Activated T-cell treated with anti-CD3 and anti-CD28 coated beads, Interleukin-2, amount 50 U/mL, for 4 hours (primary cell): Measurements from ENCODE around the gene HEY2. TPM values are rescaled to one million over a fixed set of nuclear protein-coding genes. Genes with fewer than 3 reads are reported as not detected.
A peak's percentile ranks its signal among the peaks of the same experiment; 100 is the strongest.
"Not testable (repeated sequence)": the region's sequence is repeated elsewhere in the genome, so short reads cannot be mapped to it uniquely, and the experiment has no call there.

Source experiments
- ATAC-seq, 2 donors: fragments of 200-7000 bp; cut with Tn5 transposase; one replicate each; pipeline ENCODE4 v1.10.0; 2021
- DNase-seq: peaks from one replicate; pipeline ENCODE4 v3.0.0-alpha.2; 2020
- H3K27me3 Mint-ChIP-seq: one replicate; pipeline ENCODE4 v1.8.0; 2021; ENCODE audit warnings: low read depth, mixed read lengths
- H3K36me3 Mint-ChIP-seq: one replicate; pipeline ENCODE4 v1.8.0; 2022; ENCODE audit warnings: mixed read lengths; ENCODE audit not compliant: insufficient read depth
- H3K4me1 Mint-ChIP-seq: one replicate; pipeline ENCODE4 v1.8.0; 2021; ENCODE audit warnings: low read depth, mixed read lengths
- H3K4me3 Mint-ChIP-seq: one replicate; pipeline ENCODE4 v1.8.0; 2021; ENCODE audit warnings: mild to moderate bottlenecking, moderate library complexity, mixed read lengths
- H3K9me3 Mint-ChIP-seq: one replicate; pipeline ENCODE4 v1.8.0; 2021; ENCODE audit warnings: mixed read lengths
- total RNA-seq, 3 donors: library from RNA; stranded (reverse); gene quantifications; one replicate each; pipeline ENCODE4 v1.2.1, GENCODE V29; 2021

HEY2 gene
- under 1 TPM in 1 of 3 donors, not detected in 2; 0.10 TPM for total RNA-seq

GRCh38 chr6:125749173-125749864, at the start of gene HEY2:
HEY2 (plus strand) TSS chr6:125749632; CDS start chr6:125749777, 145 bp downstream.
- Mint-ChIP-seq H3K4me1 (peaks cover 36% of the 10 kb centered on the region), H3K27me3 (peaks cover 65% of the 10 kb centered on the region)

GRCh38 chr6:125700581-125701353, 48.7 kb upstream of the HEY2 start:
- ATAC-seq, result no peak
- no peak for DNase-seq
- H3K27me3 Mint-ChIP-seq, result peaks cover 15% of the 10 kb centered on the region
- no peaks in the 10 kb centered on the region for H3K4me1 Mint-ChIP-seq
- no peaks in the 10 kb centered on the region for H3K9me3 Mint-ChIP-seq
- H3K36me3 Mint-ChIP-seq, result no peaks in the 10 kb centered on the region
- no peak overlapping the region for H3K4me3 Mint-ChIP-seq

More at GRCh38 chr6:125749173-125749864, at the start of gene HEY2:
- DNase-seq (peak; percentile 76), ATAC-seq (peak; percentile 72 to 77)
- H3K36me3 Mint-ChIP-seq, result no peaks in the 10 kb centered on the region
- H3K9me3 Mint-ChIP-seq, result no peaks in the 10 kb centered on the region
- peak within 1 kb of the TSS; percentile 86 for H3K4me3 Mint-ChIP-seq

GRCh38 chr6:125701354-125701668, 48.1 kb upstream of the HEY2 start:
- peaks cover 15% of the 10 kb centered on the region for H3K27me3 Mint-ChIP-seq
- H3K9me3 Mint-ChIP-seq, result no peaks in the 10 kb centered on the region

GRCh38 chr6:125703882-125704281, 45.5 kb upstream of the HEY2 start:
- H3K4me1 Mint-ChIP-seq, H3K27me3 Mint-ChIP-seq, H3K36me3 Mint-ChIP-seq, H3K4me3 Mint-ChIP-seq, H3K9me3 Mint-ChIP-seq, ATAC-seq, DNase-seq: not testable (repeated sequence)

More at GRCh38 chr6:125701354-125701668, 48.1 kb upstream of the HEY2 start:
- Mint-ChIP-seq H3K4me1 (no peaks in the 10 kb centered on the region), H3K4me3 (no peak overlapping the region), H3K36me3 (no peaks in the 10 kb centered on the region)
- ATAC-seq (no peak), DNase-seq (no peak)

GRCh38 chr6:125707615-125708243, 41.7 kb upstream of the HEY2 start:
- H3K9me3 Mint-ChIP-seq, result peaks cover 5% of the 10 kb centered on the region
- H3K27me3 Mint-ChIP-seq, result peaks cover 6% of the 10 kb centered on the region
- H3K36me3 Mint-ChIP-seq, result no peaks in the 10 kb centered on the region

GRCh38 chr6:125711013-125711675, 38.3 kb upstream of the HEY2 start:
- Mint-ChIP-seq H3K27me3 (peaks cover 4% of the 10 kb centered on the region), H3K4me3 (no peak overlapping the region), H3K4me1 (no peaks in the 10 kb centered on the region), H3K9me3 (peaks cover 5% of the 10 kb centered on the region), H3K36me3 (no peaks in the 10 kb centered on the region)
- no peak for DNase-seq
- no peak for ATAC-seq

More at GRCh38 chr6:125707615-125708243, 41.7 kb upstream of the HEY2 start:
- Mint-ChIP-seq H3K4me3 (no peak overlapping the region), H3K4me1 (no peaks in the 10 kb centered on the region)
- no peak for ATAC-seq
- DNase-seq, result no peak

- Mint-ChIP-seq H3K4me1 (no peaks in the 10 kb centered on the region), H3K27me3 (peaks cover 3% of the 10 kb centered on the region), H3K9me3 (peaks cover 5% of the 10 kb centered on the region), H3K36me3 (no peaks in the 10 kb centered on the region), H3K4me3 (no peak overlapping the region)
- DNase-seq (no peak), ATAC-seq (peak; percentile 35 to 43)
These were observed 34.9 kb upstream of the HEY2 start for GRCh38 chr6:125714441-125715090.

- Mint-ChIP-seq H3K36me3 (no peaks in the 10 kb centered on the region), H3K9me3 (no peaks in the 10 kb centered on the region), H3K4me3 (no peak overlapping the region), H3K4me1 (no peaks in the 10 kb centered on the region), H3K27me3 (peaks cover 3% of the 10 kb centered on the region)
- no peak for ATAC-seq
- DNase-seq, result no peak
These were observed 32.2 kb upstream of the HEY2 start for GRCh38 chr6:125717120-125717731.

- Mint-ChIP-seq H3K36me3 (no peaks in the 10 kb centered on the region), H3K4me1 (no peaks in the 10 kb centered on the region), H3K27me3 (peaks cover 10% of the 10 kb centered on the region), H3K9me3 (no peaks in the 10 kb centered on the region), H3K4me3 (no peak overlapping the region)
- ATAC-seq, result no peak
- no peak for DNase-seq
These were observed 31.3 kb upstream of the HEY2 start for GRCh38 chr6:125718109-125718508.

- no peak for ATAC-seq
- Mint-ChIP-seq H3K27me3 (peaks cover 19% of the 10 kb centered on the region), H3K4me1 (no peaks in the 10 kb centered on the region), H3K36me3 (no peaks in the 10 kb centered on the region), H3K9me3 (no peaks in the 10 kb centered on the region), H3K4me3 (no peak overlapping the region)
- DNase-seq, result no peak
These were observed 26.5 kb upstream of the HEY2 start for GRCh38 chr6:125722886-125723285.

GRCh38 chr6:125727216-125727615, 22.2 kb upstream of the HEY2 start:
- no peak for DNase-seq

GRCh38 chr6:125728739-125729138, 20.7 kb upstream of the HEY2 start:
- no peak for ATAC-seq
- Mint-ChIP-seq H3K9me3 (no peaks in the 10 kb centered on the region), H3K27me3 (peaks cover 21% of the 10 kb centered on the region), H3K4me1 (no peaks in the 10 kb centered on the region), H3K4me3 (no peak overlapping the region), H3K36me3 (no peaks in the 10 kb centered on the region)
- no peak for DNase-seq

More at GRCh38 chr6:125727216-125727615, 22.2 kb upstream of the HEY2 start:
- no peaks in the 10 kb centered on the region for H3K4me1 Mint-ChIP-seq
- no peaks in the 10 kb centered on the region for H3K36me3 Mint-ChIP-seq
- H3K4me3 Mint-ChIP-seq, result no peak overlapping the region
- ATAC-seq, result no peak
- peaks cover 24% of the 10 kb centered on the region for H3K27me3 Mint-ChIP-seq
- H3K9me3 Mint-ChIP-seq, result no peaks in the 10 kb centered on the region

GRCh38 chr6:125729983-125730382, 19.4 kb upstream of the HEY2 start:
- Mint-ChIP-seq H3K36me3 (no peaks in the 10 kb centered on the region), H3K9me3 (no peaks in the 10 kb centered on the region), H3K27me3 (peaks cover 25% of the 10 kb centered on the region), H3K4me1 (no peaks in the 10 kb centered on the region), H3K4me3 (no peak overlapping the region)
- DNase-seq, result no peak
- no peak for ATAC-seq
